ENCODE data around the gene WNK2.

The WNK2 gene

GRCh38 chr9:93255994-93256877 is 72.3 kb downstream of the WNK2 start:
- TF ChIP-seq CTCF (IDR thresholded peaks at IDR 0.05; ENCODE audit: control insufficient read depth, insufficient read depth, low read depth, low read length, missing control alignments) = no peak
- no peak overlapping the region for H3K4me3 ChIP-seq (ENCODE audit: control insufficient read depth, low read depth, low read length)
- DNase-seq (ENCODE audit: low read depth) = no peak

- no peak for TF ChIP-seq CTCF (IDR thresholded peaks at IDR 0.05; ENCODE audit: control insufficient read depth, insufficient read depth, low read depth, low read length, missing control alignments)
- H3K4me3 ChIP-seq (ENCODE audit: control insufficient read depth, low read depth, low read length) = no peak overlapping the region
Measured at GRCh38 chr9:93256878-93257807, 73.2 kb downstream of the WNK2 start.

GRCh38 chr9:93257808-93258331 is 73.9 kb downstream of the WNK2 start:
- no peak for DNase-seq (ENCODE audit: low read depth)
- no peak overlapping the region for H3K4me3 ChIP-seq (ENCODE audit: control insufficient read depth, low read depth, low read length)
- no peak for TF ChIP-seq CTCF (IDR thresholded peaks at IDR 0.05; ENCODE audit: control insufficient read depth, insufficient read depth, low read depth, low read length, missing control alignments)

More at GRCh38 chr9:93256878-93257807, 73.2 kb downstream of the WNK2 start:
- DNase-seq (ENCODE audit: low read depth) = no peak

- TF ChIP-seq CTCF (IDR thresholded peaks at IDR 0.05; ENCODE audit: control insufficient read depth, insufficient read depth, low read depth, low read length, missing control alignments) = no peak
- no peak for DNase-seq (ENCODE audit: low read depth)
Measured at GRCh38 chr9:93258419-93258817, 74.5 kb downstream of the WNK2 start.

GRCh38 chr9:93258818-93259489 is 75.0 kb downstream of the WNK2 start:
- no peak for DNase-seq (ENCODE audit: low read depth)
- H3K4me3 ChIP-seq (ENCODE audit: control insufficient read depth, low read depth, low read length) = no peak overlapping the region
- TF ChIP-seq CTCF (IDR thresholded peaks at IDR 0.05; ENCODE audit: control insufficient read depth, insufficient read depth, low read depth, low read length, missing control alignments) = no peak

More at GRCh38 chr9:93258419-93258817, 74.5 kb downstream of the WNK2 start:
- no peak overlapping the region for H3K4me3 ChIP-seq (ENCODE audit: control insufficient read depth, low read depth, low read length)

All from AG09309 (cell line).